Activated CD4-positive, alpha-beta T cell treated with anti-CD3 and anti-CD28 coated beads, Interleukin-2, amount 10 ng/mL, durations not matched to agents 24 days and 14 days (primary cell): ENCODE data around the gene PRKCH. TPM values are rescaled to one million over a fixed set of nuclear protein-coding genes. Genes with fewer than 3 reads are reported as not detected.

Experiments used
- DNase-seq: peaks from one replicate; pipeline ENCODE4 v3.0.0; 2022
- H3K27ac Mint-ChIP-seq: one replicate; pipeline ENCODE4 v1.8.0; 2022; ENCODE audit warnings: mild to moderate bottlenecking, mixed read lengths
- H3K27me3 Mint-ChIP-seq: one replicate; pipeline ENCODE4 v1.8.0; 2022; ENCODE audit warnings: mixed read lengths
- H3K36me3 Mint-ChIP-seq: one replicate; pipeline ENCODE4 v1.8.0; 2022; ENCODE audit warnings: low read depth, mild to moderate bottlenecking, mixed read lengths
- H3K4me1 Mint-ChIP-seq: one replicate; pipeline ENCODE4 v1.8.0; 2021; ENCODE audit warnings: mixed read lengths
- H3K4me3 Mint-ChIP-seq: one replicate; pipeline ENCODE4 v1.8.0; 2022; ENCODE audit warnings: mild to moderate bottlenecking, moderate library complexity, mixed read lengths
- H3K9me3 Mint-ChIP-seq: one replicate; pipeline ENCODE4 v1.8.0; 2021; ENCODE audit warnings: mixed read lengths
- intact Hi-C: fragments of 100-400 bp; cut with micrococcal nuclease; formaldehyde crosslinking; loops from one replicate; pipeline ENCODE4 v1.15.1; 2023
- total RNA-seq: library from RNA; stranded (reverse); gene quantifications from 2 replicates; pipeline ENCODE4 v1.2.3, GENCODE V29; 2022

PRKCH gene
- total RNA-seq, 1 donor from 2014 or later, result 118 TPM

DNA sequence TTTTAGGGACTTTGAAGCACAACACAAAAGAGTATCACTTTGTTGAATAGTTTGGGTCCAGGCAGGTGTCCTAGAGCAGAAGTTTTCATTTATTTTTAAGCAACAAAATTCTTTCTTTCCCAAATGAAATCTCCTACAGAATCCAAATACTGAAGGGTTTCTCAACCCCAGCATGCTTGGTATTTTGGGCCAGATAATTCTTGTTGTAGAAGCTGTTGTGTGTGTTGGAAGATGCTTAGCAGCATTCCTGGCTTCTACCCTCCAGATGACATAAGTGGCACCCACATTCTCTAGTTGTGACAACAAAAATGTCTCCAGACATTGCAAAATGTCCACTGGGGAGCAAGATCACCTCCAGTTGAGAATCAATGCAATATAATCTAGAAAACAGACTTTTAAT is 97.8 kb downstream of the PRKCH start:
- Mint-ChIP-seq H3K27ac (peak overlapping the region; percentile 17), H3K4me3 (no peak overlapping the region), H3K27me3 (no peaks in the 10 kb centered on the region), H3K4me1 (peaks cover 69% of the 10 kb centered on the region), H3K36me3 (peaks cover 29% of the 10 kb centered on the region), H3K9me3 (peaks cover 9% of the 10 kb centered on the region)
- intact Hi-C loops, result no loop called here
- no peak for DNase-seq

DNA sequence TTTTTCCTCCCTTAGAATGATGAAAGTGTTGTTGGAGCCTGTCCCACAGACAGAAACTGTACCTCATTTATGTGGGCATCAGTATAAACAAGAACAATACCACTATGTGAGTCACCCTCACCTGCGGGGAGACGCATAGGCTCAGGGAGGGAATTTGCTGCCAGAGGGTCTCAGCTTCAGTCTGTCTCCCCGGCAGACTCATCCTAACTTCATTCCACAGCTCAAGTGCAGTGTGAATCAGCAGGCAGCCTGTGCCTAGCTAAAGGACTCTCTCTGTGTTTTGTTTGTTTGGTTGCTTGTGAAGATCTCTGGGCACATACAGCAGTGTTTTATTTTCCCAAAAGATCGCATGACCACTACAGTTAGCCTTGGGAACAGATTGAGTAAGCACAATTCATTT is 98.9 kb downstream of the PRKCH start:
- peaks cover 73% of the 10 kb centered on the region for H3K4me1 Mint-ChIP-seq
- H3K27ac Mint-ChIP-seq, result peak overlapping the region; percentile 76
- peak overlapping the region; percentile 20 for H3K4me3 Mint-ChIP-seq
- H3K9me3 Mint-ChIP-seq, result peaks cover 10% of the 10 kb centered on the region
- DNase-seq, result no peak
- intact Hi-C loops, result no loop called here
- H3K36me3 Mint-ChIP-seq, result peaks cover 38% of the 10 kb centered on the region
- no peaks in the 10 kb centered on the region for H3K27me3 Mint-ChIP-seq

DNA sequence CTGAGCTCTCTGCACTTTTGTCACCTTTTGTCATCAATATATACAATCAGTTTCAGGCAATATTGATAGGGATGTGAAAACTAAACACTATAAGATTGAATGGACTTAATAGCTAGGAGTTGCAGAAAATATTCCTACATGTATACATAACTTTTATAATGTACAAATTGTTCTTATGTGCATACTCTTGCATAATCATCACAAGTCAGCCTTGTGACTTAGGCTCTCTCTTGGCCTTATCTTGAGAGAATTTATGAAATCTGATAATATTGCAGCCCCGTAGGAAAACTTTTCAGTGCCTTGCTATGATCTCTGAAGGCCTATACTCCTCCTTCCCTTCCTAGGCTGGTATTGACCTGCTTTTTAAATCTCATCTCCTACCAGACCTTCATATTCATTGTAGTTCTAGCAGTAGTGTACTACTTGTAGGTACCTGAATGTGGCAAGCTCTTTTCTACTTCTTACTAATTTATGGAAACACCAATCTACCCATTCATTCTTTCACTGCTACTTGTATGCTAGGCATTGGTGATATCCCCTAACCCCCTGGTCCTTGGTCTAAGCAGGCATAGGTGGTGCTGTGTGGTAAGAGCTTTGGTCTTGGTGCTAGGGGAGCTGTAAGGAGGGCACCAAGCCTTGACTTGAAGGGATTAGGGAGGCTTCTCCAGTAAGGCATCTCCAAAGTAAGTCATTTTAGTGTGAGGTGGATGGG is 100.0 kb downstream of the PRKCH start:
- H3K4me1 Mint-ChIP-seq, result peaks cover 74% of the 10 kb centered on the region
- H3K27me3 Mint-ChIP-seq, result no peaks in the 10 kb centered on the region

DNA sequence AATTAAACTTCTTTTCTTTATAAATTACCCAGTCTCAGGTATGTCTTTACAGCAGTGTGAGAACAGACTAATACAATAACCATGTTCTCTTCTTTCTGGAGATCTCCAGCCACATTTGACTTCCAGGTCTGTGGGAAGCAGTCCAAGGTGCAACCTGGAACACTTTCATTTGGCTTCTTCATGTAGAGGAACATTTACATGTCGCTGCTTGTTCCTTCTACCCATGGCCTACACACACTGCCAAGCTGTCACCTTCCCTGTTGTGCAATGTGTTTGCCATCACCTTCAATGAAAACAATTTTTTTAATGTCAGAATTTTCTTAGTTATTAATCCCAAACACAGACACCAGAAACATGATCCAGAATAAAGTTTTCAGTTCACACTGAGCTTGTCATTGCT is 104.7 kb downstream of the PRKCH start:
- DNase-seq, result no peak
- Mint-ChIP-seq H3K4me1 (peaks cover 69% of the 10 kb centered on the region), H3K27ac (no peak overlapping the region), H3K9me3 (peaks cover 16% of the 10 kb centered on the region), H3K36me3 (peaks cover 51% of the 10 kb centered on the region), H3K4me3 (no peak overlapping the region), H3K27me3 (no peaks in the 10 kb centered on the region)
- intact Hi-C loops, result no loop called here

More for the DNA sequence above, 100.0 kb downstream of the PRKCH start:
- Mint-ChIP-seq H3K4me3 (no peak overlapping the region), H3K9me3 (peaks cover 10% of the 10 kb centered on the region), H3K27ac (peak overlapping the region; percentile 1), H3K36me3 (peaks cover 46% of the 10 kb centered on the region)
- intact Hi-C loops, result loop anchor here (1.0 kb wide), 1 partner anchor 17 kb away; no protein-coding TSS in a partner anchor
- no peak for DNase-seq

DNA sequence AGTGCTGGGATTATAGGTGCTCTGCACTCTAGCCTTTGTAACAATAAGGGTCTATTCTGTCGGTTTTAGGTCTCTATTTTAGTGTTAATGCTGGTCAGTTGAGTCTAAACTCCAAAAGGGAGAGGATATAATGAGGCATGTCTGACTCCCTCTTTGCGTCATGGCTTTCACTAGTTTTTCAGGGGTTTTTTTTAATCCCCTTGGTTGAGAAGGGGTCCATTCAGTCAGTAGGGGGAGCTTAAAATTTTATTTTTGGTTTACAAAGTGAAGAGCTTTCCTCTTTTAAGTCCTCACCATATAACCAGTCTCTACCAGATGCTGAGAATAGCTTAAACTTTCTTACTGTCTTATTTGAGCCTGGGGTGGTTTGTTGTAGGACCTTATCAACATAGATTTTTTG is 106.9 kb downstream of the PRKCH start:
- H3K27ac Mint-ChIP-seq, result no peak overlapping the region
- H3K4me3 Mint-ChIP-seq, result no peak overlapping the region
- peaks cover 14% of the 10 kb centered on the region for H3K9me3 Mint-ChIP-seq
- intact Hi-C loops, result no loop called here
- peaks cover 69% of the 10 kb centered on the region for H3K4me1 Mint-ChIP-seq
- H3K27me3 Mint-ChIP-seq, result no peaks in the 10 kb centered on the region
- peaks cover 39% of the 10 kb centered on the region for H3K36me3 Mint-ChIP-seq
- DNase-seq, result no peak

DNA sequence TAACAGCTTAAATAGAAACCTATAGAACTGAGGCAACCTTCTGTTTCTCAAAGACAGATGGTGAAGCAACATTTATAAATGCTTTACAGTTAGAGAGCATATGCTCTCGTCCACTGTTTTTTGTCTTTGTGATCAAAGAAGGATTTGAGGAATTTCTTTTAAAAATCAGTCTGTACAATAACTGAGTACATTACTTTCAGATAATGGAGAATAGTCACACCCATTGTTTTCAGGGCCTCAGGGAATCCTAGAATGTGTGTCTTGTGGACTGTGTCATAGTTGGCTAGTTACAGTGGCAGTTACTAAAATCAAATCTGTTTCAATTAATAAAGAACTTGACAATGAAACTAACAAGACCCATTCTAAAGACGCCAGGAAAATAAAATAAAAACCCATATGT is 107.9 kb downstream of the PRKCH start:
- Mint-ChIP-seq H3K4me1 (peaks cover 72% of the 10 kb centered on the region), H3K9me3 (peaks cover 6% of the 10 kb centered on the region), H3K27ac (no peak overlapping the region), H3K4me3 (no peak overlapping the region), H3K27me3 (no peaks in the 10 kb centered on the region), H3K36me3 (peaks cover 37% of the 10 kb centered on the region)
- no peak for DNase-seq
- intact Hi-C loops, result no loop called here

DNA sequence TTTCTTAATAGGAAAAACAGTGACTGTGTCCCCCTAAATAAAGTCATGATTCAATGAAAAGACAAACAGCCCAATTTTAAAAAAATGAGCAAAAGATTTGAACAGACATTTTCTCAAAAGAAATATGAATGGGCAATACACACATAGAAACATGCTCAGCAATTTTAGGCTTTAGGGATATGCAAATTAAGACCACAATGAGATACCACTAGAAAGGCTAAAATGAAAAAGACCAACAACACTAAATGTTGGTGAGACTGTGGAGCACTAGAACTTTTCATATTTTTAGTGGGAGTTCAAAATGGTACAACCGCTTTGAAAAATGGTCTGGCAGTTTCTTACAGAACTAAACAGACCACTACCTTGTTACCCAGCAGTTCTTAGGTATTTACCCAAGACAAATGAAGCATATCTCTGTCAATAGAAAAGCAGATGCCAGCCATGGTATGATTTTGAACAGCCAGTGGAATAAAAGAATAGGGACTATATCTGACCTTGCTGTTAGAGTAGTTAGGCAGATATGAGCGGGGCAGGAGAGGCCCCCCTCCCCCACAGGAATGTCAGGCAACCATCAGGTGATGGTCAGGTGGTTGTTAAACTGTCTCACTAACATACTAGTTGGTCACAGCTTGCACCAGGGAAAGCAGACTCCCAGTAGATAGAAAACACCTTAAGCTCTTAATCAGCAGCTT is 108.8 kb downstream of the PRKCH start:
- H3K4me3 Mint-ChIP-seq, result no peak overlapping the region
- H3K27ac Mint-ChIP-seq, result peak overlapping the region; percentile 54
- H3K27me3 Mint-ChIP-seq, result no peaks in the 10 kb centered on the region
- no peak for DNase-seq
- H3K4me1 Mint-ChIP-seq, result peaks cover 76% of the 10 kb centered on the region
- H3K36me3 Mint-ChIP-seq, result peaks cover 34% of the 10 kb centered on the region
- intact Hi-C loops, result no loop called here
- H3K9me3 Mint-ChIP-seq, result peaks cover 6% of the 10 kb centered on the region

DNA sequence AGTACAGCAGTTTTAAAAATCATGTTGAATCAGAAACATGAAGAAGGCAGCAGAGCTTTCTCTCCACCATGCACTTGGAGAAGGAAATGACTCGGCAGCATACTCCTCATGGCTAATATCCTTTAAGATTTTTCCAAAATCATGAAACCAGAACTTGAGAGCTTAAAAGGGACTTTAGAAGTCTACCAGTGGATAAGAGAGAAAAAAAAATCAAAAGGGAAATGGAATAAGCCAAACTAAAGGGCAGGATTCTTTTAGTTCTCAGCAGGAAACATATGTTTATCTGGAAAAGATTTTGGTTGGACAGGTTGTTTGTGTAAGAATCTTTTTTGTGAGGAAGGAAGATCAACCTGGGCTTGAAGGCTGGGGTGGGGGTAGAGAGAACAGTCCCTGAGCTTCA is 111.8 kb downstream of the PRKCH start:
- intact Hi-C loops, result no loop called here
- no peak for DNase-seq
- H3K4me3 Mint-ChIP-seq, result peak overlapping the region; percentile 53
- H3K4me1 Mint-ChIP-seq, result peaks cover 76% of the 10 kb centered on the region
- H3K9me3 Mint-ChIP-seq, result no peaks in the 10 kb centered on the region
- H3K27me3 Mint-ChIP-seq, result no peaks in the 10 kb centered on the region
- H3K36me3 Mint-ChIP-seq, result peaks cover 26% of the 10 kb centered on the region
- H3K27ac Mint-ChIP-seq, result peak overlapping the region; percentile 85

DNA sequence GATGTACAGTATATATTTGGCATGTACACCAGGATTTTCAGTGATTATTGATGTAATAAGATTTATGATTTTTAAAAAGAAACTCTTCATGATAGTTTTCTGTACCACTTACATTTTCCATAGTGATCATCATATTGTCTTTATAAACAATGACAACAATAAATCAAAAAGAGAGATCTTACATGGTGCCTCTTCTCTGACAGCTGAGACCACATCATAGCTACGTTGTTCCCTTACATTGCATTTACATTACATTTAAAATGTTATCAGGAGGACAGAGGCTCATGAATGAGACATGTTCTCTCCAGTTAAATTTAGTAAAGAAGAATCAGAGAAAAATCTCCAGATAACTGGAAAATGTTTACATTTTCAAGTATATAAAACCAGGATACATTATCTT is 112.4 kb downstream of the PRKCH start:
- Mint-ChIP-seq H3K36me3 (peaks cover 26% of the 10 kb centered on the region), H3K9me3 (no peaks in the 10 kb centered on the region), H3K27me3 (no peaks in the 10 kb centered on the region), H3K4me3 (no peak overlapping the region), H3K27ac (peak overlapping the region; percentile 52), H3K4me1 (peaks cover 77% of the 10 kb centered on the region)
- intact Hi-C loops, result no loop called here
- DNase-seq, result no peak

DNA sequence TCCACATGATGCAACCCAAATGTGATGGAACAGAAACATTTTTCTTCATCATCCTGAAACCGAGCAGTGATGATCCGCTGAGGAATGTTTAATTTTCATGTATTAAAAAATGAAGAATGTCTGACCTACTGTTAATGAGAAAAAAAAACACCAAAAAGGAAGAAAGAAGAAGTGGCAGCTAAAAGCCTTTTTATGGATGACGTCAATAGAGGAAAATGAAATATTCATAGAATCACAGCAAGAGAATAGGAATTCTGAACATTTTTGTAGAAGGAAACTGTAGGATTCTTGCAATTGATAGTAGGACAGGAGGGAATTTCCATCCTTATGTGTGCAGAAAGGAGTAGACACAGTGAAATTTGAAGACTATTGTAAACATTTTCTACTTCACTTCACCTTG is 112.9 kb downstream of the PRKCH start:
- no peaks in the 10 kb centered on the region for H3K9me3 Mint-ChIP-seq
- no peak for DNase-seq
- peaks cover 26% of the 10 kb centered on the region for H3K36me3 Mint-ChIP-seq
- H3K4me3 Mint-ChIP-seq, result no peak overlapping the region
- H3K27ac Mint-ChIP-seq, result peak overlapping the region; percentile 52
- peaks cover 78% of the 10 kb centered on the region for H3K4me1 Mint-ChIP-seq
- no peaks in the 10 kb centered on the region for H3K27me3 Mint-ChIP-seq
- intact Hi-C loops, result no loop called here

DNA sequence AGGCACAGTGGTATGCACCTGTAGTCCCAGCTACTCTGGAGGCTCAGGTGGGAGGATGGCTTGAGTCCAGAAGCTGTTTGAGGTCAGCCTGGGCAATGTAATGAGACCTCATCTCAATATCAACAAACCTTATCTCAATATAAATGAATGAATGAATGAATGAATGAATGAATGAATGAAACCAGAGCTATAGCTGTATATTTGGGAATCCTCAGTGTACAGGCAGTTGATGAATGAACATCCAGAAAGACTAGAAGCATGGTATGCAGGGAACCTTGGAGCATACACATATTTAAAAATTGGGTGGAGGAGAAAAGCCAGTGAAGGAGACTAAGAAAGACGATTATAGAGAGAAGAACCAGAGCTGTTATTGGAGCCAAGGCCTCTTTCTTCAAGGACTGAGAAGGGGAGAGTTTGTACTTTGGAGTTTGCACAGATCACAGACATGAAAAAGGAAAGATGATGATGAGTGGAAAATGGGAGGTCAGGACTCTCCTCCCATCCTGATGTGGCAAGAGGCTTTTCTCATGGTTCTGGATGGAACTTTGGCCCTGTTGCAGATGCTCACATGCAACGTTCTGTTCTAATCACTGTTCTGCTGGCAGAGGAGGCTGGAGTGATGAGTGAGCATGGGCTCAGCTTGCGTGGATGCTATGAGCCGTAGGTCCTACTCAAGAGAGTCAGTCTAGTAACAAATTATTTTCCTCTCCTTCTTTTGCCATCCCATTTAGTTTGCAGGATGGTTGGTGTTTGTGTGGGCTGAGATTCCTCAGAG is 114.4 kb downstream of the PRKCH start:
- DNase-seq, result no peak
- Mint-ChIP-seq H3K27me3 (no peaks in the 10 kb centered on the region), H3K4me1 (peaks cover 79% of the 10 kb centered on the region), H3K36me3 (peaks cover 27% of the 10 kb centered on the region), H3K27ac (peak overlapping the region; percentile 63), H3K4me3 (no peak overlapping the region), H3K9me3 (no peaks in the 10 kb centered on the region)
- intact Hi-C loops, result no loop called here

DNA sequence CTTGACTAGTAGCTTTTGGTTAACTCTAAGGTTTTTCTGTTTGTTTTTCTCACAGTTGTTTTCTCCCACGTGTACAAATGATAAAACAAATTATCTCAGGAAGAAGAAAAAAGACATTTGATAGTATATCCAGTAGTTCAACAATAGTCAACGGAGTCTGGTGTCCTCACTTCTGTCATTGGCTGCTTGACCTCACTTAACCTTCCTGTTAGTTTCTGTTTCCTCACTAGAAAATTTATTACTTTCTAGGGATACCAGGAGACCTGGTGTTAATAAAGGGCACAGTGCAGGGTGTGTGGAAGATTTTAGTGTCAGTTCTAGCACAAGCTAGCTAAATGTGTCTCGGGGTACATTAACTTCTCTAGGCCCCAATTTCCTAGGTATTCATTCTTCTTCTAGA is 116.0 kb downstream of the PRKCH start:
- H3K27ac Mint-ChIP-seq, result peak overlapping the region; percentile 96
- H3K36me3 Mint-ChIP-seq, result peaks cover 25% of the 10 kb centered on the region
- peak overlapping the region; percentile 44 for H3K4me3 Mint-ChIP-seq
- no peaks in the 10 kb centered on the region for H3K27me3 Mint-ChIP-seq
- no peak for DNase-seq
- no peaks in the 10 kb centered on the region for H3K9me3 Mint-ChIP-seq
- peaks cover 75% of the 10 kb centered on the region for H3K4me1 Mint-ChIP-seq
- intact Hi-C loops, result no loop called here

DNA sequence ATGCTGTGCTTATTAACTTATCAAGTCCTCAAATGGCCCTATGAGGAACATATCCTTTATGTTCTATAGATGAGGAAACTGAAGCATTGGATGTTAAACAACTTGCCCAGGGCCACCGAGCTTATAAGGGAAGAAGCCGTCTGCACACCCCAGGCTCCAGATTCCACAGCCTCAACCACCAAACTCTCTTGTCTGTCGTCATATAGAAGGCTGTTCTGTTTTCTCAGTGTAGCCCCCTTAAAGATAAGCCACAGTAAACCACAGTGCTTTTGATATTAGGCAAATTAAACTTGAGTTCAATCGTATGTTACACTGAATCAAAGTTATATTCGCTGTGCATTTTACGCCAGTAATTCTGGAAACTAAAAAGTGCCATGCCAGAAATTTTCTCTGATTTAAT is 116.7 kb downstream of the PRKCH start:
- Mint-ChIP-seq H3K36me3 (peaks cover 29% of the 10 kb centered on the region), H3K4me1 (peaks cover 78% of the 10 kb centered on the region), H3K9me3 (no peaks in the 10 kb centered on the region), H3K27ac (peak overlapping the region; percentile 96), H3K27me3 (no peaks in the 10 kb centered on the region), H3K4me3 (peak overlapping the region; percentile 87)
- no peak for DNase-seq
- intact Hi-C loops, result loop anchor here (1.0 kb wide), 1 partner anchor 17 kb away; no protein-coding TSS in a partner anchor

DNA sequence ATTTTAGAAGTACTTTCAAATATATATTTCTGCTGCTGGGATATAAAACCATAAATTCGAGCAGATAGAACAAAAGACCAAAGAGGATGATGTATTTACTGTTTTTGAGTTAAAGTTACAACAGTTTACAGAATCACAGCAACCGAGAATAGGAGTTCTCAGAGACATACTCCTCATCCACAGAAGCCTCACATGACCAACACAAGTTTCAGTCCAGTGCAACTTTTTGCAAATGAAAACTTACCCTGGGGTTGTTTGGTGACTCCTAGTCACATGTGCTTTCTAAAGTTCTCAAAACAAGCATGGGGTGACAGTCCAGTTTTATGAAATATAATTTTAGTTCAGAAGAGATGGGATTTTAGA is 117.1 kb downstream of the PRKCH start:
- Mint-ChIP-seq H3K27ac (peak overlapping the region; percentile 96), H3K4me3 (peak overlapping the region; percentile 87), H3K9me3 (no peaks in the 10 kb centered on the region), H3K4me1 (peaks cover 78% of the 10 kb centered on the region), H3K27me3 (no peaks in the 10 kb centered on the region), H3K36me3 (peaks cover 27% of the 10 kb centered on the region)
- intact Hi-C loops, result loop anchor here (1.0 kb wide), 1 partner anchor 17 kb away; no protein-coding TSS in a partner anchor
- no peak for DNase-seq
